Measurements from ENCODE around the gene IRX2. TPM values are rescaled to one million over a fixed set of nuclear protein-coding genes. Genes with fewer than 3 reads are reported as not detected.

Gene IRX2
- total RNA-seq, 3 donors from 2014 or later, result 19.2 to 69.4 (median 26.2) TPM

GRCh38 chr5:2727550-2727949 lies 23.9 kb downstream of the IRX2 start:
- DNase-seq (ENCODE audit: low spot score in 2 of 2), result no peak
- no peak overlapping the region for H3K4me3 ChIP-seq
- intact Hi-C loops (cut with DNase I; ENCODE audit: low total_unique reads), result loop anchor here (5.0 kb wide), 1 partner anchor 675 kb away; no protein-coding TSS in a partner anchor
- H3K36me3 ChIP-seq, result no peaks in the 10 kb centered on the region
- no peaks in the 10 kb centered on the region for H3K27me3 ChIP-seq
- no peaks in the 10 kb centered on the region for H3K9me3 ChIP-seq
- TF ChIP-seq POLR2A (IDR thresholded peaks at IDR 0.05) (no peak), POLR2AphosphoS5 (IDR thresholded peaks at IDR 0.05) (no peak), CTCF (IDR thresholded peaks at IDR 0.05) (no peak)
- no peak overlapping the region for H3K27ac ChIP-seq
- H3K4me1 ChIP-seq, result no peaks in the 10 kb centered on the region

- Histone ChIP-seq H3K4me3 (no peak overlapping the region), H3K4me1 (no peaks in the 10 kb centered on the region), H3K27ac (no peak overlapping the region), H3K36me3 (no peaks in the 10 kb centered on the region), H3K9me3 (no peaks in the 10 kb centered on the region), H3K27me3 (no peaks in the 10 kb centered on the region)
- intact Hi-C loops (cut with DNase I; ENCODE audit: low total_unique reads), result loop anchor here (5.0 kb wide), 1 partner anchor 674 kb away; no protein-coding TSS in a partner anchor
- no peak for TF ChIP-seq CTCF (IDR thresholded peaks at IDR 0.05)
- TF ChIP-seq POLR2A (IDR thresholded peaks at IDR 0.05), result no peak
- TF ChIP-seq POLR2AphosphoS5 (IDR thresholded peaks at IDR 0.05), result no peak
- no peak for DNase-seq (ENCODE audit: low spot score in 2 of 2)
These were observed 25.3 kb downstream of the IRX2 start for GRCh38 chr5:2725980-2726765.

- no peak for DNase-seq (ENCODE audit: low spot score in 2 of 2)
- Histone ChIP-seq H3K4me1 (no peaks in the 10 kb centered on the region), H3K36me3 (no peaks in the 10 kb centered on the region), H3K9me3 (no peaks in the 10 kb centered on the region), H3K27ac (no peak overlapping the region), H3K27me3 (no peaks in the 10 kb centered on the region), H3K4me3 (no peak overlapping the region)
- intact Hi-C loops (cut with DNase I; ENCODE audit: low total_unique reads), result loop anchor here (5.0 kb wide), 1 partner anchor 673 kb away; no protein-coding TSS in a partner anchor
- TF ChIP-seq POLR2A (IDR thresholded peaks at IDR 0.05) (no peak), CTCF (IDR thresholded peaks at IDR 0.05) (no peak), POLR2AphosphoS5 (IDR thresholded peaks at IDR 0.05) (no peak)
These were observed 26.6 kb downstream of the IRX2 start for GRCh38 chr5:2724831-2725230.

- no peaks in the 10 kb centered on the region for H3K27me3 ChIP-seq
- DNase-seq (ENCODE audit: low spot score in 2 of 2), result no peak
These were observed 27.4 kb downstream of the IRX2 start for GRCh38 chr5:2724031-2724581.

More at GRCh38 chr5:2724031-2724581, 27.4 kb downstream of the IRX2 start:
- Histone ChIP-seq H3K36me3 (no peaks in the 10 kb centered on the region), H3K27ac (no peak overlapping the region), H3K4me3 (no peak overlapping the region), H3K9me3 (no peaks in the 10 kb centered on the region), H3K4me1 (no peaks in the 10 kb centered on the region)
- intact Hi-C loops (cut with DNase I; ENCODE audit: low total_unique reads), result no loop called here
- TF ChIP-seq CTCF (IDR thresholded peaks at IDR 0.05) (no peak), POLR2AphosphoS5 (IDR thresholded peaks at IDR 0.05) (no peak), POLR2A (IDR thresholded peaks at IDR 0.05) (no peak)
